Measurements from ENCODE around the gene ATP13A3. TPM values are rescaled to one million over a fixed set of nuclear protein-coding genes. Genes with fewer than 3 reads are reported as not detected.

The ATP13A3 gene
- total and polyA plus RNA-seq, 10 of the 15 experiments (the other 5 are each of a cell fraction or from before 2014, with no cell fraction given), result 14.0 to 108 (median 69.5) TPM

- TF ChIP-seq ZNF622 (IDR thresholded peaks at IDR 0.05) (no peak), SMC3 (IDR thresholded peaks at IDR 0.05; ENCODE audit: borderline replicate concordance, low read length) (no peak), ZNF384 (IDR thresholded peaks at IDR 0.05; ENCODE audit: borderline replicate concordance, low read depth, low read length) (no peak), HDAC6 (IDR thresholded peaks at IDR 0.05; ENCODE audit: unreplicated experiment) (no peak)
- Histone ChIP-seq H4K20me1 (ENCODE audit: control insufficient read depth, insufficient read depth) (no peaks in the 10 kb centered on the region), H3K79me2 (ENCODE audit: control insufficient read depth, insufficient read depth, low read length) (no peaks in the 10 kb centered on the region), H3K27me3 (replicated peaks in 1 of 2; ENCODE audit: control insufficient read depth in 2 of 2, insufficient read depth in 2 of 2, low read length in 1 of 2) (peaks cover 7 to 10% of the 10 kb centered on the region in 2 experiments; a peak in 3 of 4 replicates), H3K27ac (ENCODE audit: control insufficient read depth, insufficient read depth) (no peak overlapping the region), H2AFZ (ENCODE audit: control insufficient read depth, low read depth, low read length) (no peak overlapping the region), H3K9me3 (replicated peaks; ENCODE audit: control insufficient read depth, insufficient read depth, low read length) (no peaks in the 10 kb centered on the region), H3K4me3 (no peak overlapping the region), H3K4me1 (ENCODE audit: control insufficient read depth, insufficient read depth, low read length) (peaks cover 7% of the 10 kb centered on the region), H3K36me3 (ENCODE audit: control insufficient read depth in 2 of 2, insufficient read depth in 2 of 2, low read length in 1 of 2) (no peaks in the 10 kb centered on the region), H3K9ac (ENCODE audit: control insufficient read depth, insufficient read depth, low read length) (no peak overlapping the region), H3K4me2 (ENCODE audit: control insufficient read depth, insufficient read depth) (no peak overlapping the region)
- RAD21 ChIA-PET (ENCODE audit: unreplicated experiment), result interaction anchor here (1.0 kb wide), 2 partner anchors 9 to 11 kb away, joined by 3 read pairs; no protein-coding TSS in a partner anchor
- CTCF ChIA-PET, result interaction anchor here (2.6 to 2.7 kb wide), 2 partner anchors 7 to 10 kb away, joined by 8 to 15 read pairs; no protein-coding TSS in a partner anchor
- intact Hi-C loops (cut with micrococcal nuclease; ENCODE audit: unreplicated experiment), result no loop called here
- SMC1A ChIA-PET (ENCODE audit: uncharacterized antibody, unreplicated experiment), result no interaction called here
- no peak for DNase-seq (ENCODE audit: low read depth, low spot score)
- POLR2A ChIA-PET, result no interaction called here
- in situ Hi-C loops (cut with MboI), result no loop called here
- ATAC-seq, result peak; percentile 43
- WGBS (ENCODE audit: insufficient coverage, insufficient replicate concordance, low lambda C conversion rate, missing lambda C conversion rate), result 17% methylated on average over 11 of the region's 13 CpGs
- FAIRE-seq, result no peak
- BruUV-seq (replicated peaks), result no TSS peak
Measured at GRCh38 chr3:194396539-194396858, 90.3 kb downstream of the ATP13A3 start.

- no peak overlapping the region for H3K9ac ChIP-seq (ENCODE audit: control insufficient read depth, insufficient read depth, low read length)
- ATAC-seq (peak; percentile 47), DNase-seq (ENCODE audit: low read depth, low spot score) (no peak), FAIRE-seq (no peak)
- peaks cover 7% of the 10 kb centered on the region for H3K4me1 ChIP-seq (ENCODE audit: control insufficient read depth, insufficient read depth, low read length)
- POLR2A ChIA-PET, result no interaction called here
- in situ Hi-C loops (cut with MboI), result no loop called here
- CTCF ChIA-PET, result interaction anchor here (0.7 to 2.7 kb wide), 4 partner anchors 8 to 51 kb away, joined by 4 to 15 read pairs (median 6); no protein-coding TSS in a partner anchor
- SMC1A ChIA-PET (ENCODE audit: uncharacterized antibody, unreplicated experiment), result interaction anchor here (0.6 to 1.4 kb wide), 2 partner anchors 76 to 224 kb away, joined by 3 to 4 read pairs; no protein-coding TSS in a partner anchor
- H2AFZ ChIP-seq (ENCODE audit: control insufficient read depth, low read depth, low read length), result no peak overlapping the region
- H3K4me3 ChIP-seq, result no peak overlapping the region
- no peaks in the 10 kb centered on the region for H3K79me2 ChIP-seq (ENCODE audit: control insufficient read depth, insufficient read depth, low read length)
- BruUV-seq (replicated peaks), result no TSS peak
- 42% methylated on average over 26 of the region's 26 CpGs for WGBS (ENCODE audit: insufficient coverage, insufficient replicate concordance, low lambda C conversion rate, missing lambda C conversion rate)
- no peaks in the 10 kb centered on the region for H4K20me1 ChIP-seq (ENCODE audit: control insufficient read depth, insufficient read depth)
- RAD21 ChIA-PET (ENCODE audit: unreplicated experiment), result interaction anchor here (1.0 kb wide), 2 partner anchors 10 to 11 kb away, joined by 3 read pairs; no protein-coding TSS in a partner anchor
- no peaks in the 10 kb centered on the region; the same call in 2 of the 3 replicates for H3K9me3 ChIP-seq (replicated peaks; ENCODE audit: control insufficient read depth, insufficient read depth, low read length)
- no peak overlapping the region for H3K27ac ChIP-seq (ENCODE audit: control insufficient read depth, insufficient read depth)
- no peaks in the 10 kb centered on the region for H3K36me3 ChIP-seq (ENCODE audit: control insufficient read depth in 2 of 2, insufficient read depth in 2 of 2, low read length in 1 of 2)
- intact Hi-C loops (cut with micrococcal nuclease; ENCODE audit: unreplicated experiment), result no loop called here
- TF ChIP-seq ZNF384 (IDR thresholded peaks at IDR 0.05; ENCODE audit: borderline replicate concordance, low read depth, low read length) (no peak), FOXK2 (IDR thresholded peaks at IDR 0.05) (no peak), POLR2A (IDR thresholded peaks at IDR 0.05; ENCODE audit: low read depth, low read length) (no peak), RAD51 (IDR thresholded peaks at IDR 0.05) (no peak), SPI1 (IDR thresholded peaks at IDR 0.05; ENCODE audit: borderline replicate concordance, insufficient read depth, low read depth, low read length) (no peak), STAT3 (IDR thresholded peaks at IDR 0.05; ENCODE audit: low read depth, low read length) (no peak), TCF12 (IDR thresholded peaks at IDR 0.05; ENCODE audit: low read depth, low read length) (no peak), CREB1 (IDR thresholded peaks at IDR 0.05; ENCODE audit: low read depth) (no peak), TCF7 (IDR thresholded peaks at IDR 0.05; ENCODE audit: borderline replicate concordance) (no peak), RBBP5 (conservative IDR thresholded peaks at IDR 0.05) (no peak), TAF1 (IDR thresholded peaks at IDR 0.05; ENCODE audit: borderline replicate concordance, low read depth, low read length) (no peak), POU2F2 (IDR thresholded peaks at IDR 0.05; ENCODE audit: borderline replicate concordance, low read depth, low read length) (no peak), KDM1A (IDR thresholded peaks at IDR 0.05; ENCODE audit: borderline replicate concordance) (no peak), MYB (IDR thresholded peaks at IDR 0.05; ENCODE audit: borderline replicate concordance, low read depth, low read length) (no peak), SRF (IDR thresholded peaks at IDR 0.05; ENCODE audit: low read depth in 2 of 2, low read length in 2 of 2) (no peak)
- H3K4me2 ChIP-seq (ENCODE audit: control insufficient read depth, insufficient read depth), result no peak overlapping the region
- H3K27me3 ChIP-seq (replicated peaks in 1 of 2; ENCODE audit: control insufficient read depth in 2 of 2, insufficient read depth in 2 of 2, low read length in 1 of 2), result peaks cover 7 to 10% of the 10 kb centered on the region in 2 experiments; a peak in 3 of 4 replicates
Measured at GRCh38 chr3:194395778-194396538, 90.8 kb downstream of the ATP13A3 start.
